ENCODE measurements around the gene SNX25. TPM values are rescaled to one million over a fixed set of nuclear protein-coding genes. Genes with fewer than 3 reads are reported as not detected.

SNX25 gene
- total and polyA plus RNA-seq, 10 of the 15 experiments (the other 5 are each of a cell fraction or from before 2014, with no cell fraction given) = 11.2 to 117 (median 62.8) TPM

GRCh38 chr4:185213877-185214276 is 4.5 kb downstream of the SNX25 start (continued):
- no peak for TF ChIP-seq ZNF687 (IDR thresholded peaks at IDR 0.05)
- TF ChIP-seq ZNF622 (IDR thresholded peaks at IDR 0.05) = no peak
- TF ChIP-seq TCF7 (IDR thresholded peaks at IDR 0.05; ENCODE audit: borderline replicate concordance) = no peak
- 0 out of 2 replicates have a peak, but pooled peaks have one; percentile 77 for TF ChIP-seq PAX8 (IDR thresholded peaks at IDR 0.05)
- peak; percentile 89 for TF ChIP-seq RUNX3 (IDR thresholded peaks at IDR 0.05; ENCODE audit: low read length)
- no peak for TF ChIP-seq YBX1 (IDR thresholded peaks at IDR 0.05)
- no peak for TF ChIP-seq SRF (IDR thresholded peaks at IDR 0.05; ENCODE audit: low read depth in 2 of 2, low read length in 2 of 2)
- peak; percentile 91 to 94 for TF ChIP-seq IKZF2 (IDR thresholded peaks at IDR 0.05)
- no peak for TF ChIP-seq REST (IDR thresholded peaks at IDR 0.05; ENCODE audit: low read depth, low read length)
- TF ChIP-seq RELA (IDR thresholded peaks at IDR 0.05; ENCODE audit: borderline replicate concordance, partially characterized antibody) = no peak
- TF ChIP-seq ZNF217 (IDR thresholded peaks at IDR 0.05) = no peak
- TF ChIP-seq BCL11A (IDR thresholded peaks at IDR 0.05; ENCODE audit: low read depth, low read length) = peak; percentile 38; the same call in 1 of the 2 replicates
- no peak for TF ChIP-seq ZBTB33 (IDR thresholded peaks at IDR 0.05)
- no peak for TF ChIP-seq TBL1XR1 (IDR thresholded peaks at IDR 0.05; ENCODE audit: low read depth, low read length)
- peak; percentile 28; the same call in 1 of the 2 replicates for TF ChIP-seq CREB1 (IDR thresholded peaks at IDR 0.05; ENCODE audit: low read depth)
- no peak for TF ChIP-seq CTCF (IDR thresholded peaks at IDR 0.05 in 2 of 3, conservative IDR thresholded peaks at IDR 0.05 in 1 of 3; ENCODE audit: control insufficient read depth in 2 of 3, extremely low read depth in 1 of 3, insufficient read depth in 1 of 3, low read depth in 3 of 3, low read length in 3 of 3)
- no peak for TF ChIP-seq SREBF2 (IDR thresholded peaks at IDR 0.05; ENCODE audit: low read length)
- peak; percentile 12; the same call in 1 of the 2 replicates for TF ChIP-seq TAF1 (IDR thresholded peaks at IDR 0.05; ENCODE audit: borderline replicate concordance, low read depth, low read length)
